HepG2 (cell line): ENCODE results near the gene RP2. TPM values are rescaled to one million over a fixed set of nuclear protein-coding genes. Genes with fewer than 3 reads are reported as not detected.
A peak's percentile ranks its signal among the peaks of the same experiment; 100 is the strongest.

Experiments used
- AHR ChIP-seq: IDR thresholded peaks from 2 replicates; pipeline ENCODE4 v1.6.1; 2018; ENCODE audit warnings: missing genetic modification reagents, missing compliant biosample characterization
- CCDC6 ChIP-seq: sonication (generic); formaldehyde crosslinking; IDR thresholded peaks from 2 replicates; pipeline ENCODE4 v1.8.1; 2022; ENCODE audit warnings: mild to moderate bottlenecking, missing genetic modification reagents, moderate library complexity
- FOXA1 ChIP-seq, 2 experiments: fragments of 450-650 bp in 1 of 2; sonication (generic) in 1 of 2; formaldehyde crosslinking in 1 of 2; IDR thresholded peaks; 2 replicates each; pipeline versions ENCODE4 v1.4.0 to v1.6.1; 2016 to 2020; ENCODE audit warnings: missing genetic modification reagents in 1 of 2
- KMT2A ChIP-seq: sonication (generic); formaldehyde crosslinking; IDR thresholded peaks from 2 replicates; pipeline ENCODE4 v1.4.0; 2020; ENCODE audit warnings: missing genetic modification reagents
- MYC ChIP-seq: sonication (generic); formaldehyde crosslinking; IDR thresholded peaks from 2 replicates; pipeline ENCODE4 v1.9.0; 2021; ENCODE audit warnings: missing genetic modification reagents, borderline replicate concordance
- NFYB ChIP-seq: sonication (generic); formaldehyde crosslinking; IDR thresholded peaks from 2 replicates; pipeline ENCODE4 v1.4.0; 2020; ENCODE audit warnings: missing genetic modification reagents
- RAD21 ChIP-seq: fragments of 450-650 bp; formaldehyde crosslinking; IDR thresholded peaks from 2 replicates; pipeline ENCODE4 v1.5.0; 2020; ENCODE audit warnings: mild to moderate bottlenecking
- RELA ChIP-seq: sonication (generic); formaldehyde crosslinking; IDR thresholded peaks from 2 replicates; pipeline ENCODE4 v1.4.0; 2020; ENCODE audit warnings: missing genetic modification reagents
- SALL1 ChIP-seq: sonication (generic); formaldehyde crosslinking; IDR thresholded peaks from 2 replicates; pipeline ENCODE4 v1.8.0; 2022; ENCODE audit warnings: mild to moderate bottlenecking, missing genetic modification reagents
- ZNF205 ChIP-seq: IDR thresholded peaks from 2 replicates; pipeline ENCODE4 v1.6.1; 2018; ENCODE audit warnings: missing biosample characterization, missing genetic modification reagents
- ZNF326 ChIP-seq: sonication (generic); formaldehyde crosslinking; IDR thresholded peaks from 2 replicates; pipeline ENCODE4 v1.4.0; 2020; ENCODE audit warnings: missing genetic modification reagents, borderline replicate concordance
- ZNF691 ChIP-seq: sonication (generic); formaldehyde crosslinking; IDR thresholded peaks from 2 replicates; pipeline ENCODE4 v1.4.0; 2020; ENCODE audit warnings: missing genetic modification reagents, low read depth, mild to moderate bottlenecking, borderline replicate concordance
- ZNF724P ChIP-seq: sonication (generic); formaldehyde crosslinking; IDR thresholded peaks from 2 replicates; pipeline ENCODE4 v1.8.0; 2022; ENCODE audit warnings: missing genetic modification reagents, borderline replicate concordance
- ZNF773 ChIP-seq: sonication (generic); formaldehyde crosslinking; IDR thresholded peaks from 2 replicates; pipeline ENCODE4 v1.4.0; 2020; ENCODE audit warnings: missing genetic modification reagents, borderline replicate concordance
- ZSCAN29 ChIP-seq: sonication (generic); formaldehyde crosslinking; conservative IDR thresholded peaks from 2 replicates; pipeline ENCODE4 v1.4.0; 2020; ENCODE audit warnings: mild to moderate bottlenecking, missing genetic modification reagents
- polyA plus RNA-seq, 8 experiments: library from polyadenylated mRNA; depleted of rRNA in 3 of 8; stranded (reverse) in 7 of 8; unstranded in 1 of 8; fragments of >200 nt; fragmentation: Illumina TruSeq in 4 of 8; extraction: Trizol in 4 of 8; gene quantifications; 2 replicates each; pipeline versions ENCODE4 v1.2.1 to v1.2.3, GENCODE V29; 2011 to 2016; ENCODE audit warnings: low read depth in 4 of 8, missing spikeins in 1 of 8, mixed read lengths in 1 of 8; ENCODE audit not compliant: insufficient read depth in 1 of 8
- total RNA-seq, 5 experiments: library from RNA; depleted of rRNA; stranded (reverse); fragments of >200 nt; fragmentation: Illumina TruSeq; extraction: Trizol; gene quantifications; 2 replicates each; pipeline ENCODE4 v1.2.3, GENCODE V29; 2016; ENCODE audit warnings: low read depth in 1 of 5
- TF ChIP-seq, protein P1 (sequence below): sonication (generic); formaldehyde crosslinking; IDR thresholded peaks from 2 replicates; pipeline ENCODE4 v1.8.1; 2023; ENCODE audit warnings: mild to moderate bottlenecking, missing genetic modification reagents
- TF ChIP-seq, protein P2 (sequence below), 2 experiments: sonication (generic) in 1 of 2; formaldehyde crosslinking in 1 of 2; IDR thresholded peaks; 2 replicates each; pipeline versions ENCODE4 v1.4.0 to v1.6.1; 2018 to 2020; ENCODE audit warnings: missing genetic modification reagents in 2 of 2, borderline replicate concordance in 1 of 2, low read depth in 1 of 2, mild to moderate bottlenecking in 1 of 2, missing biosample characterization in 1 of 2
- TF ChIP-seq, protein P3 (sequence below): sonication (generic); formaldehyde crosslinking; IDR thresholded peaks from 2 replicates; pipeline ENCODE4 v1.4.0; 2020; ENCODE audit warnings: missing genetic modification reagents
- TF ChIP-seq, protein P4 (sequence below): sonication (generic); formaldehyde crosslinking; IDR thresholded peaks from 2 replicates; pipeline ENCODE4 v1.5.0; 2020; ENCODE audit warnings: mild to moderate bottlenecking, missing genetic modification reagents
- TF ChIP-seq, protein P5 (sequence below): sonication (generic); formaldehyde crosslinking; IDR thresholded peaks from 2 replicates; pipeline ENCODE4 v1.9.0; 2022; ENCODE audit warnings: low read depth, missing genetic modification reagents

The RP2 gene
- total and polyA plus RNA-seq, 2 of the 13 experiments (the other 11 are each of a cell fraction or from before 2014, with no cell fraction given) = 5.0 to 9.9 TPM

GRCh38 chrX:46912603-46913491, 76.0 kb downstream of the RP2 start (continued):
- TF ChIP-seq, protein P1, sequence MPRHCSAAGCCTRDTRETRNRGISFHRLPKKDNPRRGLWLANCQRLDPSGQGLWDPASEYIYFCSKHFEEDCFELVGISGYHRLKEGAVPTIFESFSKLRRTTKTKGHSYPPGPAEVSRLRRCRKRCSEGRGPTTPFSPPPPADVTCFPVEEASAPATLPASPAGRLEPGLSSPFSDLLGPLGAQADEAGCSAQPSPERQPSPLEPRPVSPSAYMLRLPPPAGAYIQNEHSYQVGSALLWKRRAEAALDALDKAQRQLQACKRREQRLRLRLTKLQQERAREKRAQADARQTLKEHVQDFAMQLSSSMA (CRISPR knock-in tag) = no peak
- no peak for TF ChIP-seq ZNF326
- TF ChIP-seq, protein P2, sequence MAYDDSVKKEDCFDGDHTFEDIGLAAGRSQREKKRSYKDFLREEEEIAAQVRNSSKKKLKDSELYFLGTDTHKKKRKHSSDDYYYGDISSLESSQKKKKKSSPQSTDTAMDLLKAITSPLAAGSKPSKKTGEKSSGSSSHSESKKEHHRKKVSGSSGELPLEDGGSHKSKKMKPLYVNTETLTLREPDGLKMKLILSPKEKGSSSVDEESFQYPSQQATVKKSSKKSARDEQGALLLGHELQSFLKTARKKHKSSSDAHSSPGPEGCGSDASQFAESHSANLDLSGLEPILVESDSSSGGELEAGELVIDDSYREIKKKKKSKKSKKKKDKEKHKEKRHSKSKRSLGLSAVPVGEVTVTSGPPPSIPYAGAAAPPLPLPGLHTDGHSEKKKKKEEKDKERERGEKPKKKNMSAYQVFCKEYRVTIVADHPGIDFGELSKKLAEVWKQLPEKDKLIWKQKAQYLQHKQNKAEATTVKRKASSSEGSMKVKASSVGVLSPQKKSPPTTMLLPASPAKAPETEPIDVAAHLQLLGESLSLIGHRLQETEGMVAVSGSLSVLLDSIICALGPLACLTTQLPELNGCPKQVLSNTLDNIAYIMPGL (CRISPR knock-in tag; IDR thresholded peaks at IDR 0.05; ENCODE audit: borderline replicate concordance in 1 of 2, low read depth in 1 of 2) = peak; percentile 77 to 80; a peak in 3 of 4 replicates
- TF ChIP-seq AHR (CRISPR knock-in tag) = no peak
- TF ChIP-seq RELA (CRISPR knock-in tag) = no peak
- no peak for TF ChIP-seq ZNF773 (CRISPR knock-in tag)
- TF ChIP-seq, protein P3, sequence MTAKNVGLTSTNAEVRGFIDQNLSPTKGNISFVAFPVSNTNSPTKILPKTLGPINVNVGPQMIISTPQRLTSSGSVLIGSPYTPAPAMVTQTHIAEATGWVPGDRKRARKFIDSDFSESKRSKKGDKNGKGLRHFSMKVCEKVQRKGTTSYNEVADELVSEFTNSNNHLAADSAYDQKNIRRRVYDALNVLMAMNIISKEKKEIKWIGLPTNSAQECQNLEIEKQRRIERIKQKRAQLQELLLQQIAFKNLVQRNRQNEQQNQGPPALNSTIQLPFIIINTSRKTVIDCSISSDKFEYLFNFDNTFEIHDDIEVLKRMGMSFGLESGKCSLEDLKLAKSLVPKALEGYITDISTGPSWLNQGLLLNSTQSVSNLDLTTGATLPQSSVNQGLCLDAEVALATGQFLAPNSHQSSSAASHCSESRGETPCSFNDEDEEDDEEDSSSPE = peak; percentile 44; the same call in 1 of the 2 replicates
- TF ChIP-seq ZNF691 (CRISPR knock-in tag) = peak; percentile 40; the same call in 1 of the 2 replicates
- TF ChIP-seq KMT2A (CRISPR knock-in tag) = no peak
- peak; percentile 48; the same call in 1 of the 2 replicates for TF ChIP-seq MYC
- TF ChIP-seq FOXA1 (IDR thresholded peaks at IDR 0.05) = no peak
- TF ChIP-seq FOXA1 (CRISPR knock-in tag; IDR thresholded peaks at IDR 0.05) = no peak
- no peak for TF ChIP-seq ZSCAN29
- peak; percentile 67 for TF ChIP-seq SALL1 (CRISPR knock-in tag)
- no peak for TF ChIP-seq NFYB (CRISPR knock-in tag)
- TF ChIP-seq, protein P4, sequence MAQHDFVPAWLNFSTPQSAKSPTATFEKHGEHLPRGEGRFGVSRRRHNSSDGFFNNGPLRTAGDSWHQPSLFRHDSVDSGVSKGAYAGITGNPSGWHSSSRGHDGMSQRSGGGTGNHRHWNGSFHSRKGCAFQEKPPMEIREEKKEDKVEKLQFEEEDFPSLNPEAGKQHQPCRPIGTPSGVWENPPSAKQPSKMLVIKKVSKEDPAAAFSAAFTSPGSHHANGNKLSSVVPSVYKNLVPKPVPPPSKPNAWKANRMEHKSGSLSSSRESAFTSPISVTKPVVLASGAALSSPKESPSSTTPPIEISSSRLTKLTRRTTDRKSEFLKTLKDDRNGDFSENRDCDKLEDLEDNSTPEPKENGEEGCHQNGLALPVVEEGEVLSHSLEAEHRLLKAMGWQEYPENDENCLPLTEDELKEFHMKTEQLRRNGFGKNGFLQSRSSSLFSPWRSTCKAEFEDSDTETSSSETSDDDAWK (CRISPR knock-in tag) = no peak
- TF ChIP-seq, protein P5, sequence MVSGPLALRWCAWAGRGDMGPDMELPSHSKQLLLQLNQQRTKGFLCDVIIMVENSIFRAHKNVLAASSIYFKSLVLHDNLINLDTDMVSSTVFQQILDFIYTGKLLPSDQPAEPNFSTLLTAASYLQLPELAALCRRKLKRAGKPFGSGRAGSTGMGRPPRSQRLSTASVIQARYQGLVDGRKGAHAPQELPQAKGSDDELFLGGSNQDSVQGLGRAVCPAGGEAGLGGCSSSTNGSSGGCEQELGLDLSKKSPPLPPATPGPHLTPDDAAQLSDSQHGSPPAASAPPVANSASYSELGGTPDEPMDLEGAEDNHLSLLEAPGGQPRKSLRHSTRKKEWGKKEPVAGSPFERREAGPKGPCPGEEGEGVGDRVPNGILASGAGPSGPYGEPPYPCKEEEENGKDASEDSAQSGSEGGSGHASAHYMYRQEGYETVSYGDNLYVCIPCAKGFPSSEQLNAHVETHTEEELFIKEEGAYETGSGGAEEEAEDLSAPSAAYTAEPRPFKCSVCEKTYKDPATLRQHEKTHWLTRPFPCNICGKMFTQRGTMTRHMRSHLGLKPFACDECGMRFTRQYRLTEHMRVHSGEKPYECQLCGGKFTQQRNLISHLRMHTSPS (CRISPR knock-in tag) = no peak
- TF ChIP-seq RAD21 (CRISPR knock-in tag) = peak; percentile 73
- peak; percentile 76 for TF ChIP-seq ZNF205
- no peak for TF ChIP-seq CCDC6 (CRISPR knock-in tag)
- TF ChIP-seq ZNF724P (CRISPR knock-in tag) = no peak
